Left kidney (tissue), 8 donors: Measurements from ENCODE around the gene CCNG1. TPM values are rescaled to one million over a fixed set of nuclear protein-coding genes. Genes with fewer than 3 reads are reported as not detected.
A peak's percentile ranks its signal among the peaks of the same experiment; 100 is the strongest.
"Not testable (repeated sequence)": the region's sequence is repeated elsewhere in the genome, so short reads cannot be mapped to it uniquely, and the experiment has no call there.

ENCODE experiments used
- DNase-seq: peaks from one replicate; pipeline ENCODE4 v3.0.0-alpha.2; 2013
- long read RNA-seq, 8 donors: transcript quantifications; one replicate each; lab custom pipeline, GENCODE V29; 2026
- polyA plus RNA-seq: library from polyadenylated mRNA; unstranded; fragments of 120-200 nt; gene quantifications from one replicate; pipeline ENCODE4 v1.2.1, GENCODE V29; 2013; ENCODE audit not compliant: insufficient read length

CCNG1 gene
- 238 TPM for polyA plus RNA-seq
- long read RNA-seq, donor 1, transcript CCNG1-201 (7 exons, 2,458 nt) = major isoform, 29 of 37 reads
- long read RNA-seq, donor 1, transcript CCNG1-202 (8 exons, 2,366 nt) = minor isoform, 5 of 37 reads
- long read RNA-seq, donor 1, partial matches to known transcripts = 0 of 37 reads
- long read RNA-seq, donor 1, other reads (novel, unspliced or antisense) = 0 of 37 reads
- long read RNA-seq, donor 2, transcript CCNG1-201 (7 exons, 2,458 nt) = major isoform, 39 of 141 reads
- long read RNA-seq, donor 2, transcript CCNG1-202 (8 exons, 2,366 nt) = minor isoform, 7 of 141 reads
- long read RNA-seq, donor 2, partial matches to known transcripts = 87 of 141 reads
- long read RNA-seq, donor 2, other reads (novel, unspliced or antisense) = 6 of 141 reads
- long read RNA-seq, donor 3, transcript CCNG1-201 (7 exons, 2,458 nt) = major isoform, 28 of 35 reads
- long read RNA-seq, donor 3, transcript CCNG1-202 (8 exons, 2,366 nt) = minor isoform, 5 of 35 reads
- long read RNA-seq, donor 3, partial matches to known transcripts = 0 of 35 reads
- long read RNA-seq, donor 3, other reads (novel, unspliced or antisense) = 0 of 35 reads
- long read RNA-seq, donor 4 = 0 reads
- long read RNA-seq, donor 5, transcript CCNG1-201 (7 exons, 2,458 nt) = major isoform, 30 of 43 reads
- long read RNA-seq, donor 5, transcript CCNG1-202 (8 exons, 2,366 nt) = minor isoform, 6 of 43 reads
- long read RNA-seq, donor 5, partial matches to known transcripts = 0 of 43 reads
- long read RNA-seq, donor 5, other reads (novel, unspliced or antisense) = 5 of 43 reads
- long read RNA-seq, donor 6, transcript CCNG1-201 (7 exons, 2,458 nt) = major isoform, 25 of 36 reads
- long read RNA-seq, donor 6, transcript CCNG1-202 (8 exons, 2,366 nt) = minor isoform, 9 of 36 reads
- long read RNA-seq, donor 6, partial matches to known transcripts = 0 of 36 reads
- long read RNA-seq, donor 6, other reads (novel, unspliced or antisense) = 0 of 36 reads
- long read RNA-seq, donor 7, transcript CCNG1-202 (8 exons, 2,366 nt) = minor isoform, 13 of 55 reads
- long read RNA-seq, donor 7, transcript CCNG1-201 (7 exons, 2,458 nt) = major isoform, 30 of 55 reads
- long read RNA-seq, donor 7, partial matches to known transcripts = 0 of 55 reads
- long read RNA-seq, donor 7, other reads (novel, unspliced or antisense) = 10 of 55 reads
- long read RNA-seq, donor 8, transcript CCNG1-201 (7 exons, 2,458 nt) = major isoform, 8 of 12 reads
- long read RNA-seq, donor 8, partial matches to known transcripts = 0 of 12 reads
- long read RNA-seq, donor 8, other reads (novel, unspliced or antisense) = 0 of 12 reads

DNA sequence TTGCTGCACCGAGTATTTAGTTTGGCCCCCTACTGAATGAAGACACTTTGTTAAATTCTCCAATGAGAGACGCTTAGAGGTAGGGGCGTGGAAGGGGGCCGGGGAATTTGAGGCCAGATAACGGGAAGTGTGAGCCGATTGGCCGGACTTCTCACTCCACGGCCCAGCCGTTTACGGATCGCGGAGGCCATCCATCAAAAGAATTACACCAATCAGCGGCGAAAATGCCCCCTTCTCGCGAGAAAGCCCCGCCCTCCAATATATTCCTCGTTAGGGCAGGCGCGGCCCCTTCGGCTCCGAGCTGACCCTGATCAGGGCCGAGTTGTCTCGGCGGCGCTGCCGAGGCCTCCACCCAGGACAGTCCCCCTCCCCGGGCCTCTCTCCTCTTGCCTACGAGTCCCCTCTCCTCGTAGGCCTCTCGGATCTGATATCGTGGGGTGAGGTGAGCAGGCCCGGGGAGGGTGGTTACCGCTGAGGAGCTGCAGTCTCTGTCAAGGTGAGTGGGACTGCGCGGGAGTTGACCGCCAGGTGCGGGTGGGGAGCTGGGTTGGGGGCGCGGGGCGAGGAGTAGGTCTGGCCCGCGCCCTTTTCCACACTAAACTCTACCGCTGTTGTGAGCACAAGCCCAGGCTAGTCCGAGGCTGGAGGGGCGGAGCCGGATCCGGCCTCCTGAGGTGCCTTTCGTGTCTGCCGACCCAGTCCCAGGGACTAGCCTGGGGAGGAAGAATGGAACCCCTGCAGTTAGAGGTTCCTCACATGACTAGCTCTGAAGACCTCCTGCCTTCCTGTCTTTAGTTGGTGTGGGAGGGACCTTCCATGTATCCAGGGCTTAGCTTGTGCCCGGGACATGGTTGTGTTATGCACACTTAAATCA lies at the start of gene CCNG1:
TSS of gene CCNG1 (plus strand) at position 287 of the 874 bp plus-strand sequence. CDS start 1,662 bp downstream, outside the sequence.
- peak; percentile 97 for DNase-seq

DNA sequence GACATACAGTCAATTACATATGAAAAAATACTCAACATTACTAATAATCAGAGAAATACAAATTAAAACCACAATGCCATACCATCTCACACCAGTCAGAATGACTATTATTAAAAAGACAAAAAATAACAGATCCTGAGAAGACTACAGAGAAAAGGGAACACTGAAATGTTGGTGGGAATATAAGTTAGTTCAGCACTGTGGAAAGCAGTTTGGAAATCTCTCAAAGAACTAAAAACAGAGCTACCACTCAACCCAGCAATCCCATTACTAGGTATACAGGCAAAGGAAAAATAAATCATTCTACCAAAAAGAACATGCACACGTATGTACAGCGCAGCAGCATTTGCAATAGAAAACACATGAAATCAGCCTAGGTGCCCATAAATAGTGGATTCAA lies 41.6 kb upstream of the CCNG1 start:
- DNase-seq = no peak

DNA sequence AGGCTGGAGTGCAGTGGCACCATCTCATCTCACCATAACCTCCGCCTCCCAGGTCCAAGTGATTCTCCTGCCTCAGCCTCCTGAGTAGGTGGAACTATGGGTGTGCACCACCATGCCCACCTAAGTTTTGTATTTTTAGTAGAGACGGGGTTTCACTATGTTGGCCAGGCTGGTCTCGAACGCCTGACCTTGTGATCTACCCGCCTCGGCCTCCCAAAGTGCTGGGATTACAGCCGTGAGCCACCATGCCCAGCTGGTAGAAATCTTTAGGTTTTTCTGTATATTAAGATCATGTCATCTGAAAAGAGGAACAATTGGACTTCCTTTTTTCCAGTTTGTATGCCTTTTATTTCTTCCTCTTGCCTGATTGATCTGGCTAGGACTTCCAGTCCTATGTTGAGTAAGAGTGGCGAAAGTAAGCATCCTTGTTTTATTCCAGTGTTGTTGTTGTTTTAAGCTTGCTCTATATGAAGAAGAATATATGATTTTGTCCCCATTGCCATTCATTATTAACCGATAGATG lies 40.5 kb upstream of the CCNG1 start:
- DNase-seq = not testable (repeated sequence)

- DNase-seq = no peak
These were observed 40.0 kb upstream of the CCNG1 start for GRCh38 chr5:163397354-163397753.

DNA sequence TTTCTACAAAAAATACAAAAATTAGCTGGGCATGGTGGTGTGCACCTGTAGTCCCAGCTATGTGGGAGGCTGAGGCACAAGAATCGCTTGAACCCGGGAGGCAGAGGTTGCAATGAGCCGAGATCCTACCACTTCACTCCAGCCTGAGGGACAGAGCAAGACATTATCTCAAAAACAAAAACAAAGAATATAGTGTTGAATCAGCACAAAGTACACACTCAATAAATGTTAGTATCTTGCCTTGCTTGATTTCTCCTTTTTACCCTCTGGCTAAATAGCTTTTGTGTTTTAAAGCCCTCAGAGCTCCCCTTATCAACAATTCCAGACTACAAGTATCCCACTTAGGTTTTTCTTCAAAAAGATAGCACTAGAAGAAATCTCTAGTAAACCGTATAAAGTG lies 37.5 kb upstream of the CCNG1 start:
- DNase-seq = no peak

GRCh38 chr5:163401271-163401670 lies 36.1 kb upstream of the CCNG1 start:
- DNase-seq = no peak

DNA sequence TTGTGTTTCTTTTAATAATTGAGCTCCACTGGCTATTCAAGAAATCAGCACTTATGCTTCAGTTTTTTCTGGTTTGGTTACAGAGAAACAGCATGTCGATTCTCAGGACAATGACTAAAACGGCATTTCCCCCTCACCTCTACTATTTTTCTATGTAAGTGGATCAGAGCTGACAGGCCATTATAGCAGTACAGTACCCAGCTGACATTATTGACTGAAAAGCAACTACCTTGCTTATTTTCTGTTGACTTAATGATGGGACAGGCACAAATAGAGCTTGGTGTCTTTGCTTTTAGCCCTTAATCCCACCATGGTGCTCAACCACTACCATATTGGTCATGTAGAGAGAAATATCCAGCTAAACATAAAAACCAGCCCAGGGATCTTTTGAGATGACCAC lies 35.4 kb upstream of the CCNG1 start:
- DNase-seq = no peak

DNA sequence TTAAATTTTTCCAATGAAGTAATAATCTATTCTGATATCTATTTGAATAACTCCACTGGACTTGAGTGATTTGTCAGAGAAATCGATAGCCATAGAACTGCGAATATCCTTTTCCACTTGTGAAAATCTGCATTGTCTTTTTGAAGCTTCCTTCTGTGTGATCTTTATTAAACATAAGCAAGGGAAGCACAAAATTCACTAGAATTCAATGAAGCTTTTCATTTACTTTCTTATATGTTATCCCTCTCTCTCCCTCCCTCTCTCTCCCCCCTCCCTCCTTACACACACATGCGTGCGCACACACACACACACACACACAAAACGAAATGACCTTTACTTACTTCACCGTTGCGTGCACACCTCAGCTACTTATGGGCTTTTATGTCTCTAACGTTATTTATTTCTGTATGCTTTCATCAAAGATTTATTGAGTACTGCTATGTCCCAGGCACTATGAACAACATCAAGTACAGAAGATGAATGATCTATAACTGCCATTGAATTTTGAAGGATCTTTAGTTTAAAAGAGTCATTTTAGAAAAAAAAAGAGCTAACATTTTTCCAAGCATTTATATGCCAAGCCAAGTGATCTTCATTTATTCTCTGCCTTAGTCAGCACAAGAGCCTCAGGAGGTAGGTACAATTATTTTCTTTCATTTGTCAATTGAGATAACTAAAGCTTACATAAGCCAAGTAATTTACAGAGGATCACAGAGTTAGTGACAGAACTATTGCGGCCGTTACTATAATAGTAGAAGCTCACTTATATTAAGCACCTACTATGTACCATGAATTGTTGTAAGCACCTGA lies 32.8 kb upstream of the CCNG1 start:
- DNase-seq = no peak

GRCh38 chr5:163407034-163407655 lies 30.2 kb upstream of the CCNG1 start:
- DNase-seq = no peak

- DNase-seq = peak; percentile 52
These were observed 29.0 kb upstream of the CCNG1 start for GRCh38 chr5:163408311-163408923.

DNA sequence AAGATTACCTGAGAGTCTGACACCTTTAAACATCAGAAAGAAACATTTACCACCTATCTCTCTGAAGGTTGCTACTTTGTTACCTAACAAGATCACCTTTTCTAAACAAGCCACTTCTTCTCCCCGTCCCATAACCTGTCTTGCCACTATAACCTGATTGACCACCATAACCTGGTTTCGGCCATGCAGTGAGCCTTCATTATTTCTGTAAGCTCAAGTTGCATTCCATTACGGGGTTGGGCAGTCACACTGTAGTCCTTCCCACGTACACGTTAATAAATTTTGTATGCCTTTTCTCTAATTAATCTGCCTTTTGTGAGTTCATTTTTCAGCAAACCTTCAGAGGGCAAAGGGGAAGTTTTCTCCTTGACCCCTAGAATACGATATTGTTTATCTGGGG lies 28.0 kb upstream of the CCNG1 start:
- no peak for DNase-seq

GRCh38 chr5:163410505-163410904 lies 26.9 kb upstream of the CCNG1 start:
- DNase-seq = no peak

DNA sequence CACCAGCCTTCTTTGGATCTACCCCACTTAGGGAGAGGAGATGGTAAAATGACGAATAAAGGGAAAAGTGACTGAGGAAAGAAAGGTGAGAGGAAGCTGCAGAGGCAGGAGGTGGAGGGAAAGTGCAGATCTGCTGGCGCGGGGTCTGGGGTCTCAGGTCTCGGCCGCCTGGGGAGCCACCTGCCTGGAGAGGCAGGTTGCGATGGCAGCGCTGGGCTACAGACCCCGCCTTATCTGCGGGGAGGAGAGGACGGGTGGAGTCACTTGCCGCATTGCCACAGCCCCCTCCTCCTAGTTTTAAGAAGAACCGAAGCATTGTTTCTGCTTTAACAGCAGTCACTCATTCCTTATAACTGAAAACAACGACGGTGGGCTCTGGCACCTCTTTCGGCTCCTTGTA lies 21.7 kb upstream of the CCNG1 start:
- DNase-seq = not testable (repeated sequence)

DNA sequence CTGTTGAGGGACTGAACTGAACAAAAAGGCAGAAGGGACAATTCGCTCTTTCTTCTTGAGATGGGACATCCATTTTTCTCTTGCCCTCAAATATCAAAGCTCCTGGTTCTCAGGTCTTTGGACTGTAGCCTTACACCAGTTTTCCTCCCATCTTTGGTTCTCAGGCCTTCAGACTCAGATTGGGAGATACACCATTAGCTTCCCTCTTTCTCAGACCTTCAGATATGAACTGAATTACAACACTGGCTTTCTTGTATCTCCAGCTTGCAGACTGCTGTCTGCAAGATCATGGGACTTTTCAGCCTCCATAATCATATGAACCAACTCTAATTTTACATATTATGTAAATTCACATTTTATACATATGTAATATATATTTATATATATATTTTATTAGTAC lies 12.6 kb upstream of the CCNG1 start:
- no peak for DNase-seq

- not testable (repeated sequence) for DNase-seq
These were observed 11.3 kb upstream of the CCNG1 start for GRCh38 chr5:163426128-163426527.

DNA sequence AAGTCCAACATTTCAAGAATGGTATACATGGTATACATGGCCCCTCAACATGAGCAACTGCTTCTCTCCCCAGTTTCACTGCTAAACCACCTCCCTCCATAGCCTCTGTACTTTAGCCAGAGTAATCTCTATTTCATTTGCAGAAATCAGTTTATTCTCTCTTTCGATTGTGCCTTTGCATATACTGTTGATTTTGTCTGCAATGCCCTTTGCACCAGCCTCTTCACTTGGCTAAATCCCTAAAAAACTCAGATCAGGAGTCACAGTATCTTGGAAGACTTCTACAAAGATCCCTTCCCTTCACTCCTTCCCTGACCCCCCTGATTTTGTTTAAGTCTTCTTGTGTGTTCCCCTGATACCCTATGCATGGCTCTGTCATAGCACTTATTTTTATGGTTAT lies 4.9 kb upstream of the CCNG1 start:
- DNase-seq = no peak

GRCh38 chr5:163433271-163433670 lies 4.1 kb upstream of the CCNG1 start:
- DNase-seq = no peak

- no peak for DNase-seq
These were observed 3.0 kb upstream of the CCNG1 start for GRCh38 chr5:163434401-163434866.

GRCh38 chr5:163436515-163436914 lies 880 bp upstream of the CCNG1 start:
- no peak for DNase-seq
